GM03348 (cell line): ENCODE results near the gene TET3.

Source experiments
- DNase-seq: peaks from one replicate; pipeline ENCODE4 v3.0.0; 2012; ENCODE audit warnings: low spot score

TET3 gene

GRCh38 chr2:73987109-73987947, 2.6 kb downstream of the TET3 start:
- DNase-seq, result no peak

- DNase-seq, result no peak
Measured at GRCh38 chr2:73987948-73988700, 3.4 kb downstream of the TET3 start.

- no peak for DNase-seq
Measured at GRCh38 chr2:73989972-73990371, 5.3 kb downstream of the TET3 start.

GRCh38 chr2:73990531-73990930, 5.8 kb downstream of the TET3 start:
- DNase-seq, result no peak

- no peak for DNase-seq
Measured at GRCh38 chr2:73992036-73992435, 7.3 kb downstream of the TET3 start.

GRCh38 chr2:73993376-73993775, 8.7 kb downstream of the TET3 start:
- DNase-seq, result no peak

- no peak for DNase-seq
Measured at GRCh38 chr2:73993778-73994177, 9.1 kb downstream of the TET3 start.

- no peak for DNase-seq
Measured at GRCh38 chr2:73994178-73994831, 9.6 kb downstream of the TET3 start.

- no peak for DNase-seq
Measured at GRCh38 chr2:73995810-73996209, 11.1 kb downstream of the TET3 start.

GRCh38 chr2:73997813-73998212, 13.1 kb downstream of the TET3 start:
- no peak for DNase-seq

- DNase-seq, result no peak
Measured at GRCh38 chr2:73998451-73998850, 13.7 kb downstream of the TET3 start.

- DNase-seq, result no peak
Measured at GRCh38 chr2:73998933-73999332, 14.2 kb downstream of the TET3 start.

GRCh38 chr2:73999881-74000597, 15.3 kb downstream of the TET3 start:
- no peak for DNase-seq

- no peak for DNase-seq
Measured at GRCh38 chr2:74000666-74001065, 16.0 kb downstream of the TET3 start.

- DNase-seq, result no peak
Measured at GRCh38 chr2:74001121-74001520, 16.4 kb downstream of the TET3 start.

- DNase-seq, result no peak
Measured at GRCh38 chr2:74001781-74002504, 17.2 kb downstream of the TET3 start.

GRCh38 chr2:74002505-74003421, 18.1 kb downstream of the TET3 start:
- peak; percentile 98 for DNase-seq

- DNase-seq, result peak; percentile 84
Measured at GRCh38 chr2:74003494-74004211, 18.9 kb downstream of the TET3 start.
